DMS 273 (cell line): Measurements from ENCODE around the gene NUMA1.

Source experiments
- DNase-seq: peaks from one replicate; lab custom pipeline; 2025; ENCODE audit not compliant: unreplicated experiment; lab: John Stamatoyannopoulos, UW

NUMA1 gene

DNA sequence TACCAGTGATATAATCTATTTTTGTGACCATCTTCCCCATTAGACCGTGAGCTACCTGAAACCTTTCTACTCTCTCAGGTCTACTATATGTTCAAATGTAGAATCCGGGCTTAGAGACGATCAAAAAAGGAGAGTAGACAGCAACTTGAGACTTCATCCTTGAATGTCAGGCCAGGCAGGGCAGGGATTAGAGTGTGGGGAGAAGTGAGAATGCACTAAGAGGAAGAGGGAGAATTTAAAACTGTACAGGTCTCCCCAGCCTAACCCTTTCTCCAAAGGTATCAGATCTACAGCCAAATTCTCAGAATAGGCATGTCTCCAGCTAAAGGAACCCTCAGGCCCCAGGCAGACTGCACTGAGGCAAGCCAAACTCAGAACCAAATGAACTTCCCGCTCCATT, 21.8 kb upstream of the NUMA1 start:
- DNase-seq, result no peak

DNA sequence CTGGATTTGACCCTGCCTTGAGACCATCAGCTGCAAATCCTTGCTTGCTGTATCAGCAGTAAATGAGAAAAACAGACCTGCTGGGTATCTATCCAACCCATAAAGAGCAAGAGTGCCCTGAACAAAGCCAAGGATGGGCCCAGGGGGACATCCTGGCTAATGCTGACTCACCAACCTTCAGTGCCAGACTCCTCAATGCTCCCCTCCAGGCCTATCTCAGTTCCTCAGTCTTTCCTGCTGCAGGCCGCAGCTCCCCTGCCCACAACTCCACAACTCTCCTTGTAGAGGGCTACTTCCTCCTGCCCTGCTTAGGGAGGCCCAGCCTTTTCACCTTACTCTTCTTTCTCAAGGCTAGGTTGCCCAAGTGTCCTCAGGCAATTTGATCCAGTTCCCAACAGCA, 20.1 kb upstream of the NUMA1 start:
- DNase-seq, result no peak

DNA sequence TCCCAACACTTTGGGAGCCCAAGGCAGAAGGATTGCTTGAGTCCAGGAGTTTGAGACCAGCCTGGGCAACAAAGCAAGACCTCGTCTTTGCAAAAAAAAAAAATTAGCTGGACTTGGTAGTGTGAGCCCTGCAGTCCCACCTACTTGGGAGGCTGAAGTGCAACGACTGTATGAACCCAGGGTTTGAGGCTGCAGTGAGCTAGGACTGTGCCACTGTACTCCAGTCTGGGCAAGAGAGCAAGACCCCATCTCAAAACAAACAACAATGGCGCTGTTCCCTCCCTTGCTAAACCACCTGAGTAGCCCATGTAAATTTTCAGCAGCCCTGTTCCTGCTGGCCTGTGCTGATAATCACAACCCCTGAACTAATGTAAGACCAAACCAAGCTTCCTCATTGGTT, 19.7 kb upstream of the NUMA1 start:
- no peak for DNase-seq

DNA sequence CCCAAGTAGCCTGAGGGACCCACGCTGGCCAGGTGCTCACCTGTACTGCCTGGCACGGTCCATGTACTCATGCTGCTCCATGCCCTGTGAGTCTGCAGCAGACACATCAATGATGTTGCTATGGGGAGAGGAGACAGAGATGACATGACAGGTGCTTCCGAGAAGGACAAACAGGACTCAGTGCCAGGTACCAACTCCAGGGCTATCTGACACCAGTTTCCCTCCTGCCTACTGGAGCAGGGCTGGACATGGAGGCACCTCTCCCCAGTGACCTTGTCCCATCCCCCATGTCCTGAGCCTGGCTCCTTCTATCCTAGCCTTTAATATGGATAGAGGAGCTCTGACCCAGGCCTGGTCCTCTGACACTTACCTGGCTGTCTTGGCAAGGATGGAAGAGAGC, 18.4 kb upstream of the NUMA1 start:
- no peak for DNase-seq

DNA sequence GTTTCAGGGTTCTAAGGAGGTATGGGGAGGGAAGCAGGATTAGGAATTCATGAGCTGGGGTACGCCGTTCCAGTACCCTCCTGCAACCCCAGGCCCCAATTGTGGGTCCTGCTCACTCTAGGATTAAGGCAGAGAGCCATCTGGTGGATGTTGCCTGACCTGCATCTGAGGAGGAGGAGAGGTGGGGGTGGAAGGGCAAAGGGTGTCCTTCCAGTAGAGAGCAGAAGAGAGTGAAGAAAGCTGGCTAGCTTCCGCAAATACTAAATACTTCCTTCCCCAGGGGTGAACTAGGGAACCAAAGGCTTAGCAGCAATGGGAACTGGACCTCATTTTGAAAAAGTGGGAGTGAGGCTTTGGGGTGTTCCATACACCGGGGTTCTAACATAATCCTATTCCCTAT, 10.9 kb upstream of the NUMA1 start:
- peak; percentile 74 for DNase-seq

DNA sequence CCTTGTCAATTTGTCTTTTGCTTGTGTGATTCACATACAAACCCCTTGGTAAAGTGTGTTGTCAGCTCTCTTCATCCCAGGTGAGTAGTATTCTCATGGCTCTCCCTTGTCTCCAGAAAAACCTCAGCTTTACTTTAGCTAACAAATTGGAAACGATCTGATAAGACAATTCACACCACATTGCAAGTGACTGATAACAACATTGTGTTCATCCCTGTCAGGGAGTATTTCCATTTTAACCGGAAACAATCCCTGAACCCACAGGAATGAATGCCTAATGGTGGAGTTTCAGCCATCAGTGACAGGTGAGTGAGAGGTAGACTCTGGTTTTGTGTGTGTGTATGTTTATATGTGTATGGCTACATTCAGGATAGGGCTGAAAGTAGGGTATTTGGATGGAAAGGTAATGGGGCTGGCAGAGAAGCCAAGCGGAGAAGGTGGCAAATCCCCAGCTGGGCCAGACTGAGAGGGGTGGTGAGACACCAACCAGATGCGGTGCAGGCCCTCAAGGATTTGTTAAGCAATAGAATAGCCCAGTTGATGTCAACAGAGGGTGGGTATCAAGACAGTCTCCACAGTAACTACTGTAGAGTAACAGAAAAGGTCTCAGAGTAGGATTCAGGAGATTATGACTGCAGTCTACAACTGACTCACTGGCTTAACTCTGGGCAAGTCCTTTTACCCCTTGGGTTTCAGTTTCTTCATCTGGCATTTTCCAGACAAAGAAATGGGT, 7.9 kb upstream of the NUMA1 start:
- DNase-seq, result no peak

DNA sequence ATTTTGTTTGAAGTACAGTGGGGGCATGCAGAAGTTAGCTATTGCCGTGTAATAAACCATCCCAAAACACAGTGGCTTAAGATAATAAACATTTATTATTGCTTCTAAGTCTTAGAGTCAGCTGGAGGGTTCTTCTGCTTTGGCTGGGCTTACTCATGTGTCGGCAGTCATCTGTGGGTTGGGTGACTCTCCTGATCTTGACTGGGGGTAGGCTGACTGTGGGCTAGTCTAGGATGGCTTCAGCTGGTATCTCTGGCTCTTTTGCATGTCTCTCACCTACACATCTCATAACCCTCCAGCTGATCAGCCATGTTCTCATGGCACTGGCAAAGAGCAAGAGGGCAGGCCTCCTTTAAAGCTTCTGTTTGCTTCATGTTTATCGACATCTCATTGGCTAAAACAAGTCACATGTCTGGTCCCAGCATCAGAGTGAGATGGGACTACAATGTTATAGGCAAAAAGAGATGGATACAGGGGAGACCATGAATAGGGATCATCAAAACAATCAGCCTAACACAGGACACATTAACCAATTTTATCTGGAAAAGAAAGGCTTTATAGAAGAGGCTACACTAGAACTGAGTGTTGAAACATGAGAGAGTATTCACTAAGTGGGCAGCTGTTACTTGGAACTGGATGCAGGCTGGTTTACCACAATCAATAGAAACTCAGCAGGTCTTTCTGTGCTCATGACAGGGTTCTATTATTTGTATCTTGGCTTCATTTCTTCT, 5.4 kb upstream of the NUMA1 start:
- DNase-seq, result peak; percentile 31

DNA sequence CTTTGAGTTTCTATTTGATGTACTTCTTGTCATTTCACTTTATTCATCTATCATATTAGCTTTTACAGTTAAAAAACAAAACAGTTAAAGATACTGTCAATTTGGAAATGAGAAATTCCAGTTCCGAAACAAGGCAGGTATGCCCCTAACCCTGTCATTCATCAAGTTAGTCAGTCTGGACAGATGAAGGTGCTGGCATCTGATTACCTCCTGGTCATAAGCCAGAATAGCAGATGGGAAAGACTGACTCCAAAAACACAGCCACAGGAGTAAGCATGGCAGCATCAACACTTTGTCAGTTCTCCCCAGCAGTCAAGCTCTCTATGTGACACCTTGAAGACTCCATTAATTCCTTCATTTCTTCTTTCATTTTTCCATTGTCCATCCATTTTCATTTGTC, 4.6 kb upstream of the NUMA1 start:
- peak; percentile 89 for DNase-seq

DNA sequence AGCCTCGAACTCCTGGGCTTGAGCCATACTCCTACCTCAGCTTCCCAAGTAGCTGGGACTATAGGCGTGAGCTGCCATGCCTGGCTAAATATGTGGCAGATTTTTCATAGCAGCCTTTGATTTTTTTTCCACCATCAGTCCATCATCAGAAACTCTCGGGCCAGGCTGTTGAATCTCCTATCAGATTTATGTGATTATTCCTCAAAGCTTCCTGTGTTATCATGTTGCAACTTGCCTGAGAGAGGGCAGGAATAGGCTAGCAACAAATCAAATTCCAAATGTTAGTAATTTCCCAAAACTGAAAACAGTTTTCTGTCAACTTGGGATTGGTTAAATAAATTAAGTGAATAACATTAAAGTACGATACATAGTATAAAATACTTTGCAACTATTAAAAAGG, 3.7 kb upstream of the NUMA1 start:
- peak; percentile 31 for DNase-seq

DNA sequence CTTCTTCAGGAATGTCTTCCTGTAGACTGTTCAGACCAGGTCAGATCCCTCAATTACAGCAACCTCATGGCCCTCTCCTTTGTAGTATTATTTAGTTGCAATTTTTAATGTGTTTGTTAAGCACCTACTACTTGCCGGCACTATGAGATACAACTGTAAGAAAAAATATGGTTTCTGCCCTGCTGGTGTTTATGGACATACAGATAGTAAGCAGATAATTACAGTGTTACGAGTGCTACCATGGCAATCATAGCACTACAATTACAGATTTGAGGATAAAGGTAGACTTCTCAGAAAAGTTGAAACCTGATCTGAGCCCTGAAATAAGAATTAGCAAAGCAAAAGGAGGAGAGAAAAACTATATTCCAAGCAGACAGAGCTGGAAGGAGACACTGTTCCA, 3.1 kb upstream of the NUMA1 start:
- DNase-seq, result no peak

DNA sequence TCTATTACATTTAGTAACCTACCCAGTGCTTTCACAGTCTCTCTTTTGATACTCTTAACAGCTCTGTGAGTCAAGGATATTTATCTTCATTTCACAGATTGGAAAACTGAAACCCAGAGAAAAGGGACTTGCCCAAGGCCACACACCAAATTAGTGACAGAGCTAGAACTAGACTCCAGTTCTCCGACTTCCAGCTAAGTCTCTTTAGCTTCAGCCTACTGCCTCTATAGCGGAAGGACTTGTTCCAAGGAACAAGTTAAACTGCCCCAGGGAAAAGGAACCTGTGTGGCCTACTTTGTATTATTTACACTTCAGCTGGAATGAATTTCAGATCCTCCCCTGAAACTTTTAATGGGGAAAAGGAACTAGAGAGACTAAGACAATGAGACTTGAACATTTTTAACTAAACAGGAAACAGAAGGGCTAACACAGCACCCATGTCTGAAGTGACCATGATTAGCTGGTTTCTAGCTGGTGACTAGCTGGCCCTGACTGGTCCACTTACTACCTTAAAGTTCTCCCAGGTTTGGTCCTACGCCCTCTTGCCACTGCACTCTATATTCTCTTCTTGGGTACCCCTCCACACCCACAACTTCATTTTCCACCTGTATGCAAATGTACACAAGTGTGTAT, 1.6 kb upstream of the NUMA1 start:
- DNase-seq, result no peak

DNA sequence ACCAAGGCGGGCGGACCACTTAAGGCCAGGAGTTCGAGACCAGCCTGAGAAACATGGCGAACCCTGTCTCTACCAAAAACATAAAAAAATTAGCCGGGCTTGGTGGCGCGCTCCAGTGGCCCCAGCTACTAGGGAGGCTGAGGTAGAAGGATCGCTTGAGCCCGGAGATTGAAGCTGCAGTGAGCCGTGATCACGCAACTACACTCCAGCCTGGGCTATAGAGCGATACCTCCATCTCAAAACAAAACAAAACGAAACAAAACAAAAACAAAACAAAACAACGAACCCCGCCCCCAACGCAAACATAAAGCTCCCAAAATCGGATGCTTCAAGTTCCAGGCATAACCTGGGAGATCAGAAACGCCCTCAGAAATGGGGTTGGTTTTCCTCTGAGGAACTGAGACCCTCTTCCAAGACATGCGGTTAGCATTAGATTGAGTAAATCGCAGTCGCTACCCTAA, 872 bp upstream of the NUMA1 start:
- no peak for DNase-seq

DNA sequence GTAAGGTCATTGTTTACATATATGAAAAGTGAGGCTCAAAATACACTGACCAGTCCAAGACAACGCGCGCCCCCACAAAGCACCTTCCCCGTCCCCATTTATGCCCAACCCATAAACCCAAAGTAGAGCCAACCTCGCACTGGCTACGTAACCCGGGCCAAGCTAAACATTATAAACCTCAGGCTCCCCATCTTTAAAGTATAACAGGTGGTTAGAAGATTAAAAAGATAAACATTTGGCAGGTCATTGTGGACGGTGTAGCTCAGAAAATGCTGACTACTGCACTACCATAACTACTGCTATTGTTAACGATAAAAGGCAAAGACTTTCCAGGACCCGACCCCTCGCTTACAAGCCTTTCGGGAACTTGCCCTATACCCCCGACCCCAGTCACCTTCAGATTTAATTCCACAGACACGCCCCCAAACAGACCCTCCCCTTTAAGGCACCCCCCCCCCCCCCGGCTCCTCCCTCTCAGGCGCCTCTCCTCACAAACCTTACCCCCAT, 470 bp downstream of the NUMA1 start:
- peak; percentile 71 for DNase-seq

DNA sequence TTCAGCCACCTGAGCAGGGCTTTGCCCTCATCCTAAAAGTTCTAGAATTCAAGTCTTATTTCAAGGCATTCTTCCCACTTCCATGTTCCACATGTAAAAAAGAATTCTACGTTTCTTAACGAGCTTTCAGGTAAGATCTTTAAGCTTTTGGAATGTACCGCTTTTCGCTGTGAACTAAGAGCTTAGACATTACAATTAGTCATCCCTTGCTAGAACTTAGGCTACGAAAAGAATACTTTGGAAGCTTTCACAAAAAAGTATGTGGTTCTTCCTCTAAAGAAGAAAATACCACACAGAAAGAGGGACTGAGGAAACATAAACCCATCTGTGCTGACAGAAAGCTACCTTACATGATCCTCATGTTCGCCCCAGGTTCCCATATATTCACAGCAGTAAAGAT, 1.9 kb downstream of the NUMA1 start:
- no peak for DNase-seq

DNA sequence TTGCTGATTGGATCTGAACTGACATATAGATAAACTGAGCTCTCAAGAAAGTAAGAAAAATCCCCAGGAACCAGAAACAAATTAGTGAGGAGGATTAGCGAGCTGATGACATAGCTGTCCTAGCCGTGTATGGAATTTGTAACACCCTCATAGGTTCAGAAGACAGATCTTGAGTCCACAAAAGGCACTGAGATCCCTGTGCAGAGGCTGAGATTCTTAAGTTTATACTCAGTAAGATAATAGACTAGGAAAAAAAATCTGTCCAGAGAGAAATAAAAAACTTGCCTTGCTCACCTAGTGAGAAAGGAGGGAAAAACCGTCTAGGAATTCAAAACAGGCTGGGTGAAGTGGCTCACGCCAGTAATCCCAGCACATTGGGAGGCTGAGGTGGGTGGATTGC, 4.6 kb downstream of the NUMA1 start:
- no peak for DNase-seq

DNA sequence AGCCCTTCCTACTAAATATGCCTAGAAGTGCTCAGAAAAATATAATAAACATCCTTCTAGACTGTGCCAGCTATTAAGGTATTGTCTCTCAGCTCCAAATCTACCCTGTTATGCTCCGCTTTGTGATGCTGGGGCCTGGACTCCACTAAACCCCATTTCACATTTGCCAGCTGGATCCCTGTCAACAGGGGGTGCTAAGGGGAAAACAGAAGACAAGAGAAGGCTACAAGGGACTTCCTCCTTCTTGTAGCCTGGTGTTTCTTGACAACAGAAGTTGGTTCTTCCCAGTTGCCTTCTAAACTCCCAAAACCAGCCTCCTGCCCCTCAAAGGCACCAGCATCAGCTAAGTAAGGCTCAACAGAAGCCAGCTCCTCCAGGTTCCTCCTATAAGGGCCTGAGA, 5.2 kb downstream of the NUMA1 start:
- DNase-seq, result peak; percentile 14

DNA sequence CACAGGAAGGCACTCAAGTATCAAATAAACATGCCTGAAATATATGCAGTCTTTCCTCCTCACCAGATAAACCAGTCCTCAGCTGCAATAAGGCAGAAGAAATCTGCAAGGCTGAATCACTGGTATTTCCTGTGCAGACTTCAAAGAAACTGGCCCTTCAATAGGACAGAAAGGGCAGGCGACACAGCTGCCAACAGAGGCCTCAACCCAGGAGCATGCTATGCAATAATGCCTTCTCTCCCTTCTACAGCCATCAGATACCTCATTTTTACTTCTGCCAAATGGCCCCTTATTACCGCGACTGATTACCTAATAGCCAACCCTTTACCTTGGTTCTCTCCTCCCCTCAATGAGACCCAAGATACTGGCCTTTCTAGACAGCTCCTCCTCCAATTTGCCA, 8.0 kb downstream of the NUMA1 start:
- no peak for DNase-seq

DNA sequence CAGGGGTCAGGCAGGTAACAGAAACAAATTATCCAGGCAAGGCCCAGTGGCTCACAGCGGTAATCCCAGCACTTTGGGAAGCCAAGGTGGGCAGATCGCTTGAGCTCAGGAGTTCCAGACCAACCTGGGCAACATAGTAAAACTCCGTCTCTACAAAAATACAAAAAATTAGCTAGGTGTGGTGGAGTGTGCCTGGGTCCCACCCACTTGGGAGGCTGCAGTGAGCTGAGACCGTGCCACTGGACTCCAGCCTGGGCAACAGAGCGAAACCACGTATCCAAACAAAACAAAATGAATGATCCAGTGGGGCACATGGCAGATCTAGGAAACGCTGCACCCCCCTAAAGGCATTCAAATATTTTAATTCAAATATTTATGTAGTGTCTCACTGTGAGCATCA, 9.9 kb downstream of the NUMA1 start:
- DNase-seq, result no peak

DNA sequence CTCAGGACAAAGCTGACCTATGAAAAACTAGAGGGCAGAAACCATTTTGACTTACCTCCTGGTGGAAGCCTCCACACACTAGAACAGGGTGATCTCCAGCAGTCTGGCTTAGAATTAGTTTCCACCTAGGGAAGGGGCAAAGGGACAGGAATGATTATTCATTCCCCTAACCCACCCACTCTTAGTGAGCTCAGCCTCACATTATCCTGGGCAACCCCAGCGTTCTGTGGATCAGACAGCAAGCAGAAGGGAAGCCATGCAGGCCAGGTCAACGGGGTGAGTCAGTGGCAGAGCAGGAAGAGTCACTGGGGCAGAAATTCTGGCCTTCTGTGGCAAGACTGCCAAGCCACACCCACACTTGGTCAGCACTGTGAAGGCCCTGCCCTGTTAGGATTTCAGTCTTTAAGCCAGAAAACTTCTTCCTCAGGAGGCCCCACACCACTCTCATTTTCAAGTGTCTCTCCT, 10.5 kb downstream of the NUMA1 start:
- DNase-seq, result no peak

DNA sequence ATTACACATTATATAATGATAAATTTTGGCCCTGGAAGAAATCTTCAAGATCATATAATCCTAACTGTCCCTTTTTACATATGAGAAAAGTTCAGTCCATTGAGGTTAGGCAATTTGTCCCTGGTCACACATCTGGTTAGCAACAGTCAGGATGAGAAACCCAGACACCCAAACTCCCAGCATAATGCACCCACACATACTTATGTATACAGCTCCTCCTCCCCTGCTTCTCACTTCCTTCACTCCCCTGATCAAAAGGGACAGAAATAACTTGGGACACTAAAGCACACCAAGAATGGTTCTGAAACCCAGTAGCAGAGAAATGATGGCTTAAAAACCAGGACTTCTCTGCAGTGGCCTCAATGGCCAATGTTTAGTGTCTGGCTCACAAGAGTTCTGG, 11.1 kb downstream of the NUMA1 start:
- DNase-seq, result no peak

DNA sequence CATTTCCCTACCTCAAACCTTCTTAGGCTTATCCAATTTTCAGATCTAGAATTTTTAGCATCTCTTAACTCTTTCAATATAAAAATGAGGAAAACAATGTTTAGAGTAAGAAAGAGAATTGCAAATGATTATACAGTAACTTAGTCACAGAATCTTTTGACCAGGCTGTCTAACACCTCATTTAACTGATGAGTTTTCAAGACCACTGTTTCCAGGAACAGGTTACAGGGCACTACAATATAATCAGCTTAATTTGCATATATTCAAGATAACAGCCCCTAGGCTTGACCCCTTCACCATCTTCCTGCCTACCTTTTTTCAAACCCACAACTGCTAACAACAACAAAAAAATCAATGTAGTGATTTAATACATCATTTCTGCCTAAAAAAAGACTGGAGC, 12.7 kb downstream of the NUMA1 start:
- DNase-seq, result no peak

DNA sequence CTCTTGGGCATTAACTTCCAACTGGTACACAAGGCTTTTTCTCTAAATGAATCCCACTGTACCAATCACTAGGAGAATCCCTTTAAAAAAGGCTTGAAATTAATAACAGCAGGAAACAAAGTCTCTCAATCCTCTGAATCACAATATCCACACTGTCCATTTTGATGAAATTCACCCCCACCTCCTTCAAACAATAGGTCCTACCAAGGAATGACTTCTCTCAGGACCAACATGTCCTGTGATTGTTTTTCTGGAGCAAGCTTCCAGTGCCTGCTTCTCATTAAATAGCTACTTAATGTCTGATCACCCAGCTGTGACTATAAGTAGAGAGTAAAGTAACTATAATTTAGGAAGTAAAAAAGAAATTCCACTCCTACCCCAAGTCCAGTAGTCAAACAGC, 13.1 kb downstream of the NUMA1 start:
- DNase-seq, result no peak
